ENCODE results near the gene TTLL3.
"Not testable (repeated sequence)": the region's sequence is repeated elsewhere in the genome, so short reads cannot be mapped to it uniquely, and the experiment has no call there.

Gene TTLL3

GRCh38 chr3:9843715-9844438 is 33.8 kb downstream of the TTLL3 start, which contains the start of gene RPUSD3:
TSS of gene RPUSD3 (minus strand) at chr3:9844008. CDS start at chr3:9843990, 18 bp downstream.
- peak; percentile 95 for DNase-seq (ENCODE audit: low read depth)

GRCh38 chr3:9846231-9846630 is 36.2 kb downstream of the TTLL3 start:
- DNase-seq (ENCODE audit: low read depth) = no peak

GRCh38 chr3:9846931-9847488 is 36.9 kb downstream of the TTLL3 start:
- DNase-seq (ENCODE audit: low read depth) = no peak

- not testable (repeated sequence) for DNase-seq (ENCODE audit: low read depth)
Measured at GRCh38 chr3:9847870-9848269, 37.8 kb downstream of the TTLL3 start.

GRCh38 chr3:9848860-9849259 is 38.8 kb downstream of the TTLL3 start:
- peak; percentile 47 for DNase-seq (ENCODE audit: low read depth)

GRCh38 chr3:9851383-9851782 is 41.3 kb downstream of the TTLL3 start:
- DNase-seq (ENCODE audit: low read depth) = not testable (repeated sequence)

- DNase-seq (ENCODE audit: low read depth) = peak; percentile 41
Measured at GRCh38 chr3:9851926-9852325, 41.9 kb downstream of the TTLL3 start.

GRCh38 chr3:9852528-9852927 is 42.5 kb downstream of the TTLL3 start:
- DNase-seq (ENCODE audit: low read depth) = no peak

- DNase-seq (ENCODE audit: low read depth) = not testable (repeated sequence)
Measured at GRCh38 chr3:9854291-9854940, 44.4 kb downstream of the TTLL3 start.

GRCh38 chr3:9855594-9855993 is 45.5 kb downstream of the TTLL3 start:
- no peak for DNase-seq (ENCODE audit: low read depth)

- DNase-seq (ENCODE audit: low read depth) = no peak
Measured at GRCh38 chr3:9859530-9860025, 49.5 kb downstream of the TTLL3 start.

- no peak for DNase-seq (ENCODE audit: low read depth)
Measured at GRCh38 chr3:9861201-9861600, 51.1 kb downstream of the TTLL3 start.

GRCh38 chr3:9861626-9862130 is 51.6 kb downstream of the TTLL3 start:
- DNase-seq (ENCODE audit: low read depth) = no peak

- peak; percentile 57 for DNase-seq (ENCODE audit: low read depth)
Measured at GRCh38 chr3:9862391-9863057, 52.5 kb downstream of the TTLL3 start.

- peak; percentile 67 for DNase-seq (ENCODE audit: low read depth)
Measured at GRCh38 chr3:9863058-9863772, 53.2 kb downstream of the TTLL3 start.

- peak; percentile 89 for DNase-seq (ENCODE audit: low read depth)
Measured at GRCh38 chr3:9864200-9864927, 54.3 kb downstream of the TTLL3 start.

GRCh38 chr3:9865125-9865637 is 55.1 kb downstream of the TTLL3 start:
- not testable (repeated sequence) for DNase-seq (ENCODE audit: low read depth)

GRCh38 chr3:9866639-9867038 is 56.6 kb downstream of the TTLL3 start:
- peak; percentile 43 for DNase-seq (ENCODE audit: low read depth)

- DNase-seq (ENCODE audit: low read depth) = no peak
Measured at GRCh38 chr3:9867106-9867505, 57.0 kb downstream of the TTLL3 start.

- DNase-seq (ENCODE audit: low read depth) = no peak
Measured at GRCh38 chr3:9869955-9870354, 59.9 kb downstream of the TTLL3 start.

GRCh38 chr3:9870978-9871377 is 60.9 kb downstream of the TTLL3 start:
- DNase-seq (ENCODE audit: low read depth) = peak; percentile 80

All from fibroblast of gingiva (primary cell).